ENCODE results near the gene FAM3B.

DNA sequence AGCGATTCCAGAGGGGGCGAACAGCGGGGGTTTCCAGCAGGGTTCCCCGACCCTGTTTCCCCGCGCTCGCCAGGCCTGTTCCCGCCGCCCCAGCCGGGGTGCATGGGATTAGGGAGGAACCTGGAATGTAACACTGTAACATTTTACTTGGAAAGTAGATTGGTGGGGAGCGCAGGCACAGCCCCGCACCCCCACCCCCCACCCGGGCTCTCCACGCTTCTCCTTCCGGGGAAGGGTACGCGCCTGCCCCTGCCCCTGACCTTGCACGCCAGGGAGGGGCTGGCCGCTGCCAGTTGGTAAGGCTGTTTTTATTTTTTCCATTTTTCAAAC lies 427 bp downstream of the FAM3B start:
- no peak for TF ChIP-seq EZH2 (IDR thresholded peaks at IDR 0.05; ENCODE audit: insufficient read depth, poor library complexity, severe bottlenecking)
- no peak for TF ChIP-seq EZH2phosphoT487 (IDR thresholded peaks at IDR 0.05; ENCODE audit: insufficient read depth, low read depth)

Data from GM23248 (cell line).